Measurements from ENCODE around the gene CD2BP2. TPM values are rescaled to one million over a fixed set of nuclear protein-coding genes. Genes with fewer than 3 reads are reported as not detected.
"Not testable (repeated sequence)": the region's sequence is repeated elsewhere in the genome, so short reads cannot be mapped to it uniquely, and the experiment has no call there.

The CD2BP2 gene
- total and polyA plus RNA-seq, 3 experiments from 2014 or later = 27.2 to 89.5 (median 84.5) TPM

DNA sequence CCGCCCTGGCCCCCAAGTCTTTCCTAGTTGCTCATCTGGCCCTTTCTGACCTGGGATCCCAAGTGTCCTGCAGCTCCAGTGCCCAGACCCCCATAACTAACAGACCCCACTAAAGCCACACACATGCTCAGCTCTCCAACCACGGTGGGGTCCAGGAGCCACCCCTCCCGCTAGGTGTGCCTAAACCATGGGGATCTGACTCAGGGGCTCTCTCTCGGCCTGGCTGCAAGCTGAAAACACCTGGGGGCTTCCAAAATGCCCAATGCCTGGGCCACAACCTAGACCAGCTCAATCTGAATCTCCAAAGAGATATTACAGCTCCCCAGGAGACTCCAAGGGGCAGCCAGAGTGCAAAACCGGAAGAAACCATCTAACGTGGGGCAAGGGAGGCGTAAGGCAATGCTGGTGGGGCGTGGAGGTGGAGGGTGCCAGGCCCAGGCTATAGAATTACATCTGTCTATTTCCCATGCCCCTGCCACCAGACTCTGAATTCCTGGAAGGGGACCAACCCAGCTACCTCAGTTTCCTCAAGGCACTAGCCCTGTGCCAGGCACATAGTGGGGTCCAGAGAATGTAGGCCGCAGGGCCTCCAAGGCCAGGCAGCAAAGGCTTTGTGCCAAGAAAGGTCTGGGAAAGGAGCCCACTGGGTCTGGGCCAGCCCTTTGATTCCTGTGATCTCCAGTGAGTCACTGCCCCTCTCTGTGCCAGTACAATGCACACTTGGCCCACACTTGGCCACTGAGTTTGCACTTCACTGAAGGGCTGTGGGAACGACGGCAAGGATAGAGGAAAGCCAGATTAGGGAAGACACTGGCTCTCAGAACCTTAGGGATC is 3.3 kb downstream of the CD2BP2 start:
- no peaks in the 10 kb centered on the region for H3K27me3 Mint-ChIP-seq
- Histone ChIP-seq H3K4me1 (ENCODE audit: insufficient read depth, low read length) (peaks cover 27% of the 10 kb centered on the region), H3K9me3 (ENCODE audit: low read length) (no peaks in the 10 kb centered on the region), H3K27ac (ENCODE audit: low read depth, low read length) (no peak overlapping the region), H3K27me3 (ENCODE audit: insufficient read depth, low read length, poor library complexity, severe bottlenecking) (no peaks in the 10 kb centered on the region), H3K4me3 (ENCODE audit: low read length) (no peak overlapping the region), H3K36me3 (ENCODE audit: insufficient read depth, low read length) (peaks cover 39% of the 10 kb centered on the region)
- H3K9me3 Mint-ChIP-seq = no peaks in the 10 kb centered on the region
- CTCF ChIA-PET = no interaction called here
- DNase-seq = no peak
- peaks cover 32 to 56% (median 40%) of the 10 kb centered on the region in 3 donors for H3K4me1 Mint-ChIP-seq
- POLR2A ChIA-PET = no interaction called here
- H3K4me3 Mint-ChIP-seq = peak overlapping the region in 4 of 7 donors; percentile 5 to 69 (median 45)
- H3K27ac Mint-ChIP-seq = peak overlapping the region in 4 of 8 donors; percentile 29 to 88 (median 48)
- H3K36me3 Mint-ChIP-seq = peaks cover 0 to 61% (median 3%) of the 10 kb centered on the region in 3 donors

DNA sequence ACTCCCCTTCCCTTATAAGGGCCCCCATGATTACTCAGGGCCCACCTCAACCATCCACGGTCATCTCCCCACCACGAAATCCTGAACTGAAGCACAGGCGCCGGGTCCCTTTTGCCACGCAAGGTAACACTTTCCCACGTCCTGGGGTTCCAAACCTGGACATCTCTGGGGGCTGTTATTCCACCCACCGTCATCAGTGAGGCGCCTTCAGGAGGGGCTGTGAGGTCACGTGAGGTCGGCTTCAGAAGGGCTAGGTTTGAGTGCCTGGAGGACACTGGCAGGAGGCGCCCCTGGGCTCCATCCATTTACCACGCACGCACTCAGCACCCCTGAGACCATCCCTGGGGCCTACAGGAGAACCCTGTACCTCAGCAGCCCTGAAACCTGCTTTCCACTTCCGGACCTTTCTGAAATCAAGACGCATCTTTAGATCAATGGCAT is 4.1 kb downstream of the CD2BP2 start:
- H3K9me3 Mint-ChIP-seq = no peaks in the 10 kb centered on the region
- CTCF ChIA-PET = no interaction called here

DNA sequence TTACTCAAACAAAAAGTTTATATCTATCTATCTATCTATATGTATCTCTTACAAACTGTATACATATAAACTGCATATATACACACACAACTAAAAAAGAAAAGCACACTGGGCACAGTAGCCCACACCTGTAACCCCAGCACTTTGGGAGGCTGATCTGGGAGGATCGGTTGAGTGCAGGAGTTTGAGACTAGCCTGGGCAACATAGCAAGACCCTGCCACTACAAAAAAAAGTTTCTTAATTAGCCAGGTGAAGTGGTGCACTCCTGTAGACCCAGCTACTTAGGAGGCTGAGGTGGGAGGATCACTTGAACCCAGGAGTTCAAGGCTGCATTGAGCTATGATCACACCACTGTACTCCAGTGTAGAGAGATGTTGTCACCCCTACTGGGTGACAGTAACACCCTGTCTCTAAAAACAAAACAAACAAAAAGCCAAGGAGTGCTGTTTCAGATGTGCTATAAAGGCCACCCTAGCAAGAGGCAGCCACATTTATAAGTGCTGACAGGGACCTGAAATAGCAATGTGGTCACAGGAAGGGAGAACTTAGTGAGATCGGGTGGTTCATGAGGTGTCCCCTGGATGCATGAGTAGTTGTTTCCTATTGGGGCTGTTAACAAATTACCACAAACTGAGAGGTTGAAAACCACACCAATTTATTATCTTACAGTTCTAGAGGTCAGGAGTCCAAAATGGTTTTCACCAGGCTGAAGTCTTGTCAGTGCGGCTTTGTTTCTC is 4.8 kb downstream of the CD2BP2 start:
- Histone ChIP-seq H3K9me3 (ENCODE audit: low read length) (no peaks in the 10 kb centered on the region), H3K27ac (ENCODE audit: low read depth, low read length) (no peak overlapping the region), H3K27me3 (ENCODE audit: insufficient read depth, low read length, poor library complexity, severe bottlenecking) (no peaks in the 10 kb centered on the region), H3K4me3 (ENCODE audit: low read length) (no peak overlapping the region), H3K4me1 (ENCODE audit: insufficient read depth, low read length) (peaks cover 18% of the 10 kb centered on the region), H3K36me3 (ENCODE audit: insufficient read depth, low read length) (peaks cover 39% of the 10 kb centered on the region)
- Mint-ChIP-seq H3K27me3 (no peaks in the 10 kb centered on the region), H3K9me3 (no peaks in the 10 kb centered on the region), H3K4me1 (peaks cover 24 to 45% (median 28%) of the 10 kb centered on the region in 3 donors), H3K27ac (peak overlapping the region; percentile 18 to 95 (median 69)), H3K36me3 (peaks cover 0 to 58% (median 3%) of the 10 kb centered on the region in 3 donors), H3K4me3 (peak overlapping the region in 5 of 7 donors; percentile 9 to 70 (median 43))
- no peak for DNase-seq
- CTCF ChIA-PET = no interaction called here
- POLR2A ChIA-PET = no interaction called here

More for the DNA sequence above, 4.1 kb downstream of the CD2BP2 start:
- H3K4me1 ChIP-seq (ENCODE audit: insufficient read depth, low read length) = peaks cover 25% of the 10 kb centered on the region
- no peaks in the 10 kb centered on the region for H3K27me3 ChIP-seq (ENCODE audit: insufficient read depth, low read length, poor library complexity, severe bottlenecking)
- H3K4me1 Mint-ChIP-seq = peaks cover 28 to 52% (median 35%) of the 10 kb centered on the region in 3 donors
- POLR2A ChIA-PET = no interaction called here
- H3K36me3 ChIP-seq (ENCODE audit: insufficient read depth, low read length) = peaks cover 39% of the 10 kb centered on the region
- no peak for DNase-seq
- H3K27me3 Mint-ChIP-seq = no peaks in the 10 kb centered on the region
- H3K27ac Mint-ChIP-seq = peak overlapping the region in 6 of 8 donors; percentile 42 to 95 (median 66)
- H3K4me3 Mint-ChIP-seq = peak overlapping the region in 1 of 7 donors; percentile 65
- H3K27ac ChIP-seq (ENCODE audit: low read depth, low read length) = no peak overlapping the region
- H3K36me3 Mint-ChIP-seq = peaks cover 0 to 59% (median 3%) of the 10 kb centered on the region in 3 donors
- no peaks in the 10 kb centered on the region for H3K9me3 ChIP-seq (ENCODE audit: low read length)
- no peak overlapping the region for H3K4me3 ChIP-seq (ENCODE audit: low read length)

DNA sequence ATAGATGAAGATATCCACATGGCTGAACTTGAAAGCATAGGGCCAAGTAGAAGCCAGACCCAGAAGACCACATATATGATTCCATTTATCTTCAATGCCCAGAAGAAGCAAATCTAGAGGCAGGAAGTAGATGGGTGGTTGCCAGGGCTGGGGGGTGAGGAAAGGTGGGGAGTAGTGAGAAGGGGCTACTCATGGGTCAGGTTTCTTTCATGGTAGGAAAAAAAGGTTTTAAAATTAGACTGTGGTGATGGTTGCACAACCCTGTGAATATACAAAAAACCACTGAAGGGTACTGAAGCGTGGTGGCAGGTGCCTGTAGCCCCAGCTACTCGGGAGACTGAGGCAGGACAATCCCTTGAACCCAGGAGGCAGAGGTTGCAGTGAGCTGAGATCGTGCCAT is 5.4 kb downstream of the CD2BP2 start:
- peak overlapping the region; percentile 23 to 94 (median 74) for H3K27ac Mint-ChIP-seq
- H3K36me3 Mint-ChIP-seq = peaks cover 0 to 53% (median 3%) of the 10 kb centered on the region in 3 donors
- H3K36me3 ChIP-seq (ENCODE audit: insufficient read depth, low read length) = peaks cover 39% of the 10 kb centered on the region
- no peak overlapping the region for H3K27ac ChIP-seq (ENCODE audit: low read depth, low read length)
- H3K4me1 Mint-ChIP-seq = peaks cover 20 to 39% (median 25%) of the 10 kb centered on the region in 3 donors
- DNase-seq = no peak
- H3K9me3 ChIP-seq (ENCODE audit: low read length) = no peaks in the 10 kb centered on the region
- peaks cover 17% of the 10 kb centered on the region for H3K4me1 ChIP-seq (ENCODE audit: insufficient read depth, low read length)
- peak overlapping the region in 2 of 7 donors; percentile 13 to 65 for H3K4me3 Mint-ChIP-seq
- ChIA-PET POLR2A (no interaction called here), CTCF (no interaction called here)
- H3K4me3 ChIP-seq (ENCODE audit: low read length) = no peak overlapping the region
- H3K9me3 Mint-ChIP-seq = no peaks in the 10 kb centered on the region
- H3K27me3 Mint-ChIP-seq = no peaks in the 10 kb centered on the region
- H3K27me3 ChIP-seq (ENCODE audit: insufficient read depth, low read length, poor library complexity, severe bottlenecking) = no peaks in the 10 kb centered on the region

DNA sequence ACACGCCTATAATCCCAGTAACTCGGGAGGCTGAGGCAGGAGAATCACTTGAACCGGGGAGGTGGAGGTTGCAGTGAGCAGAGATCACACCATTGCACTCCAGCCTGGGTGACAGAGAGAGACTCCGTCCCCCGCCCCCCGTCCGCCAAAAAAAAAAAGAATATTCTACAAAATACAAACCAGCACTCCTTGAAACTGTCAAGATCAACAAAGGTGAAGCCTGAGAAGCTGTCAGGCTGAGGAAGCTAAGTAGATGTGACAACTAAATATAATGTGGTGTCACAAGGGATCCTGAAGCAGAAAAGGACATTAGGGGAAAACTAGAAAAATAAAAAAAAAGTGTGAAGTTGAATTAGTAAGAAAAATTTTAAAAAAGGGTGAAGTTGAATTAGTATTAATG is 6.2 kb downstream of the CD2BP2 start:
- no peak for DNase-seq
- POLR2A ChIA-PET = no interaction called here
- H3K27ac ChIP-seq (ENCODE audit: low read depth, low read length) = no peak overlapping the region
- CTCF ChIA-PET = no interaction called here
- no peak overlapping the region for H3K4me3 ChIP-seq (ENCODE audit: low read length)
- H3K9me3 Mint-ChIP-seq = no peaks in the 10 kb centered on the region
- no peaks in the 10 kb centered on the region for H3K9me3 ChIP-seq (ENCODE audit: low read length)
- H3K4me1 Mint-ChIP-seq = peaks cover 14 to 32% (median 18%) of the 10 kb centered on the region in 3 donors
- peaks cover 11% of the 10 kb centered on the region for H3K4me1 ChIP-seq (ENCODE audit: insufficient read depth, low read length)
- no peaks in the 10 kb centered on the region for H3K27me3 ChIP-seq (ENCODE audit: insufficient read depth, low read length, poor library complexity, severe bottlenecking)
- peaks cover 0 to 46% (median 3%) of the 10 kb centered on the region in 3 donors for H3K36me3 Mint-ChIP-seq
- peak overlapping the region in 2 of 8 donors; percentile 13 to 61 for H3K27ac Mint-ChIP-seq
- peaks cover 38% of the 10 kb centered on the region for H3K36me3 ChIP-seq (ENCODE audit: insufficient read depth, low read length)
- H3K27me3 Mint-ChIP-seq = no peaks in the 10 kb centered on the region
- no peak overlapping the region for H3K4me3 Mint-ChIP-seq

DNA sequence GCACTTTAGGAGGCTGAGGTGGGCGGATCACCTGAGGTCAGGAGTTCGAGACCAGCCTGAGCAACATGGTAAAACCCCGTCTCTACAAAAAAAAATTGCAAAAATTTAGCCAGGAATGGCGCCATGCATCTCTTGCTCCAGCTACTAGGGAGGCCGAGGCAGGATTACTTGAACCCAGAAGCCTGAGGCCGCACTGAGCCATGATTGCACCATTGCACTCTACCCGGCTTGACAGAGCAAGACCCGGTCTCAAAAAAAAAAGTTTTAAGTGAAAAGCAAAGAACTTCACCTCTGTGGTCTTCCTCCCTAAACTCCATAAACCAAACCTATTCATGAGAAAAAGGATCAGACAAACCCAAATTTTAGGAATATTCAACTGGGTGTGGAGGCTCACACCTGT is 7.0 kb downstream of the CD2BP2 start:
- POLR2A ChIA-PET = interaction anchor here (0.7 kb wide), 1 partner anchor 34 kb away, joined by 3 read pairs; the partner anchor contains the start of gene SEPTIN1
- H3K4me3 Mint-ChIP-seq = no peak overlapping the region
- H3K27ac ChIP-seq (ENCODE audit: low read depth, low read length) = no peak overlapping the region
- peaks cover 0 to 38% (median 3%) of the 10 kb centered on the region in 3 donors for H3K36me3 Mint-ChIP-seq
- H3K9me3 Mint-ChIP-seq = no peaks in the 10 kb centered on the region
- H3K4me1 Mint-ChIP-seq = peaks cover 12 to 23% (median 16%) of the 10 kb centered on the region in 3 donors
- DNase-seq = no peak
- H3K9me3 ChIP-seq (ENCODE audit: low read length) = no peaks in the 10 kb centered on the region
- H3K4me3 ChIP-seq (ENCODE audit: low read length) = no peak overlapping the region
- no peaks in the 10 kb centered on the region for H3K27me3 Mint-ChIP-seq
- H3K4me1 ChIP-seq (ENCODE audit: insufficient read depth, low read length) = peaks cover 3% of the 10 kb centered on the region
- no peaks in the 10 kb centered on the region for H3K27me3 ChIP-seq (ENCODE audit: insufficient read depth, low read length, poor library complexity, severe bottlenecking)
- H3K36me3 ChIP-seq (ENCODE audit: insufficient read depth, low read length) = peaks cover 30% of the 10 kb centered on the region
- CTCF ChIA-PET = no interaction called here
- peak overlapping the region in 2 of 8 donors; percentile 23 to 78 for H3K27ac Mint-ChIP-seq

DNA sequence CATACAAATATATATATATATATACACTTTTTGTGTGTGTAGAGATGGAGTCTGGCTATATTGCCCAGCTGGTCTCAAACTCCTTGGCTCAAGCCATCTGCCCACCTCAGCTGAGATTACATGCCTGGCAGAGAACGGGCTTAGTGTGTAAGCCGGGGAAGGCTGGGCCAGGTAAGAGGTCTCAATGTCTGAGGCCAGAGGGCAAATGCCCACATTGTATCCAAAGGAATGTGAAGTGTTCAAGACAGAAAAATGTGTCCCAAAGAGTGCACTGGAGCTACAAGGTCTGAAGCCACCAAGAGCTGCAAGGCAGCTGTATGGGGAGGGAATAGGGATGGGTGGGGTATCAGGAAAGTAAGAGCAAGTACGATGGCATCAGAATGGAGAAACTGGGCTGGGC is 8.8 kb downstream of the CD2BP2 start:
- no peak overlapping the region for H3K27ac ChIP-seq (ENCODE audit: low read depth, low read length)
- peaks cover 12% of the 10 kb centered on the region for H3K36me3 ChIP-seq (ENCODE audit: insufficient read depth, low read length)
- POLR2A ChIA-PET = no interaction called here
- Mint-ChIP-seq H3K27ac (peak overlapping the region in 1 of 8 donors; percentile 7), H3K4me1 (peaks cover 9 to 16% (median 15%) of the 10 kb centered on the region in 3 donors), H3K27me3 (no peaks in the 10 kb centered on the region), H3K4me3 (no peak overlapping the region), H3K36me3 (peaks cover 0 to 20% (median 3%) of the 10 kb centered on the region in 3 donors), H3K9me3 (no peaks in the 10 kb centered on the region)
- no peaks in the 10 kb centered on the region for H3K9me3 ChIP-seq (ENCODE audit: low read length)
- H3K4me1 ChIP-seq (ENCODE audit: insufficient read depth, low read length) = peaks cover 3% of the 10 kb centered on the region
- H3K4me3 ChIP-seq (ENCODE audit: low read length) = no peak overlapping the region
- CTCF ChIA-PET = interaction anchor here (1.6 kb wide), 1 partner anchor 63 kb away, joined by 4 read pairs; no protein-coding TSS in a partner anchor
- H3K27me3 ChIP-seq (ENCODE audit: insufficient read depth, low read length, poor library complexity, severe bottlenecking) = no peaks in the 10 kb centered on the region
- DNase-seq = no peak

DNA sequence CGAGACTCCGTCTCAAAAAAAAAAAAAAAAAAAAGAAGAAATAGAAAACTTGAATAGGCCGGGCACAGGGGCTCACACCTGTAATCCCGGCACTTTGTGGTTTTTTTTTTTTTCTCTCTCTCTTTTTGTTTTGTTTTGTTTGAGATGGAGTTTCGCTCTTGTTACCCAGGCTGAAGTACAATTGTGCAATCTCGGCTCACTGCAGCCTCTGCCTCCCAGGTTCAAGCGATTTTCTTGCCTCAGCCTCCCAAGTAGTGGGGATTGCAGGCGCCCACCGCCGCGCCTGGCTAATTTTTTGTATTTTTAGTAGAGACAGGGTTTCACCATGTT is 11.7 kb downstream of the CD2BP2 start:
- not testable (repeated sequence) for H3K4me3 Mint-ChIP-seq; H3K27me3 Mint-ChIP-seq; H3K36me3 Mint-ChIP-seq; H3K4me1 Mint-ChIP-seq; H3K27ac ChIP-seq (ENCODE audit: low read depth, low read length); H3K36me3 ChIP-seq (ENCODE audit: insufficient read depth, low read length); DNase-seq; H3K9me3 Mint-ChIP-seq; H3K27me3 ChIP-seq (ENCODE audit: insufficient read depth, low read length, poor library complexity, severe bottlenecking); H3K9me3 ChIP-seq (ENCODE audit: low read length); H3K27ac Mint-ChIP-seq; H3K4me1 ChIP-seq (ENCODE audit: insufficient read depth, low read length); H3K4me3 ChIP-seq (ENCODE audit: low read length)
- ChIA-PET POLR2A (interaction anchor here (1.2 kb wide), 1 partner anchor 9 kb away, joined by 10 read pairs; no protein-coding TSS in a partner anchor), CTCF (interaction anchor here (1.2 kb wide), 1 partner anchor 27 kb away, joined by 3 read pairs; the partner anchor contains the start of gene TBC1D10B)
